GM23338 (cell line): Measurements from ENCODE around the gene LRRC37A2. TPM values are rescaled to one million over a fixed set of nuclear protein-coding genes. Genes with fewer than 3 reads are reported as not detected.
A peak's percentile ranks its signal among the peaks of the same experiment; 100 is the strongest.
"Not testable (repeated sequence)": the region's sequence is repeated elsewhere in the genome, so short reads cannot be mapped to it uniquely, and the experiment has no call there.

Experiments used
- ATAC-seq: fragments of 200-7000 bp; cut with Tn5 transposase; 3 replicates; pipeline ENCODE4 v1.9.1; 2020
- DNase-seq: peaks from one replicate; pipeline ENCODE4 v3.0.0-alpha.2; 2015; ENCODE audit warnings: low spot score
- H2AFZ ChIP-seq: fragments of 200-600 bp; sonication (generic); 2 replicates; pipeline ENCODE4 v1.8.0; 2016; ENCODE audit warnings: antibody characterized with exemption, mild to moderate bottlenecking, moderate library complexity
- H3F3A ChIP-seq: fragments of 200-600 bp; sonication (generic); replicated peaks from 2 replicates; pipeline ENCODE4 v1.8.0; 2017; ENCODE audit warnings: antibody characterized with exemption, mixed run types, low read depth
- H3K27ac ChIP-seq: fragments of 200-600 bp; sonication (generic); 2 replicates; pipeline ENCODE4 v1.6.1; 2016; ENCODE audit warnings: low read depth
- H3K27me3 ChIP-seq: fragments of 200-600 bp; sonication (generic); 2 replicates; pipeline ENCODE4 v1.8.0; 2016; ENCODE audit warnings: mild to moderate bottlenecking, mixed run types, moderate library complexity; ENCODE audit not compliant: insufficient read depth
- H3K36me3 ChIP-seq: fragments of 200-600 bp; sonication (generic); 2 replicates; pipeline ENCODE4 v1.8.0; 2016; ENCODE audit warnings: mild to moderate bottlenecking; ENCODE audit not compliant: insufficient read depth
- H3K4me1 ChIP-seq: fragments of 200-600 bp; sonication (generic); 2 replicates; pipeline ENCODE4 v1.8.0; 2016; ENCODE audit warnings: mild to moderate bottlenecking, moderate library complexity; ENCODE audit not compliant: insufficient read depth
- H3K4me2 ChIP-seq: fragments of 200-600 bp; sonication (generic); 2 replicates; pipeline ENCODE4 v1.7.1; 2017; ENCODE audit warnings: mixed run types
- H3K4me3 ChIP-seq: fragments of 200-600 bp; sonication (generic); 2 replicates; pipeline ENCODE4 v1.6.1; 2016; ENCODE audit warnings: mixed run types
- H3K79me2 ChIP-seq: fragments of 200-600 bp; sonication (generic); replicated peaks from 2 replicates; pipeline ENCODE4 v1.8.0; 2017; ENCODE audit warnings: mild to moderate bottlenecking; ENCODE audit not compliant: insufficient read depth
- H3K9me2 ChIP-seq: fragments of 200-600 bp; sonication (generic); 2 replicates; pipeline ENCODE4 v1.8.0; 2017; ENCODE audit not compliant: insufficient read depth
- H4K20me1 ChIP-seq: fragments of 200-600 bp; sonication (generic); replicated peaks from 2 replicates; pipeline ENCODE4 v1.8.0; 2017; ENCODE audit warnings: mild to moderate bottlenecking; ENCODE audit not compliant: insufficient read depth
- H3K27ac Mint-ChIP-seq: 2 replicates; pipeline ENCODE4 v1.8.0; 2020; ENCODE audit warnings: inconsistent platforms, mild to moderate bottlenecking, moderate library complexity, mixed read lengths
- H3K27me3 Mint-ChIP-seq: 3 replicates; pipeline ENCODE4 v1.8.0; 2022; ENCODE audit warnings: low read depth, mild to moderate bottlenecking, moderate library complexity, mixed read lengths, inconsistent platforms; ENCODE audit not compliant: insufficient read depth, poor library complexity
- H3K36me3 Mint-ChIP-seq: 3 replicates; pipeline ENCODE4 v1.8.0; 2021; ENCODE audit warnings: low read depth, mild to moderate bottlenecking, inconsistent platforms, moderate library complexity, mixed read lengths
- H3K4me1 Mint-ChIP-seq: 3 replicates; pipeline ENCODE4 v1.8.0; 2020; ENCODE audit warnings: mild to moderate bottlenecking, inconsistent platforms, mixed read lengths
- H3K4me3 Mint-ChIP-seq: 3 replicates; pipeline ENCODE4 v1.8.0; 2021; ENCODE audit warnings: moderate library complexity, mild to moderate bottlenecking, inconsistent platforms, mixed read lengths
- H3K9me3 Mint-ChIP-seq: 3 replicates; pipeline ENCODE4 v1.8.0; 2020; ENCODE audit warnings: moderate library complexity, mild to moderate bottlenecking, inconsistent platforms, mixed read lengths
- polyA plus RNA-seq: library from polyadenylated mRNA; unstranded; fragments of >200 nt; fragmentation: Nextera tagmentation; extraction: Ambion mirVana; gene quantifications from 2 replicates; pipeline ENCODE4 v1.2.1, GENCODE V29; 2016
- small RNA-seq: library from RNA; depleted of rRNA; stranded (forward); fragments of <200 nt; gene quantifications from one replicate; pipeline ENCODE3, GENCODE V24; 2014; ENCODE audit warnings: low replicate concordance
- total RNA-seq: library from RNA; depleted of rRNA; stranded (reverse); fragments of >200 nt; shearing (Covaris generic); gene quantifications from 2 replicates; pipeline ENCODE4 v1.2.3, GENCODE V29; 2014; rRNA removed

Gene LRRC37A2
- total and polyA plus RNA-seq, 2 experiments from 2014 or later = 14.6 to 16.1 TPM

DNA sequence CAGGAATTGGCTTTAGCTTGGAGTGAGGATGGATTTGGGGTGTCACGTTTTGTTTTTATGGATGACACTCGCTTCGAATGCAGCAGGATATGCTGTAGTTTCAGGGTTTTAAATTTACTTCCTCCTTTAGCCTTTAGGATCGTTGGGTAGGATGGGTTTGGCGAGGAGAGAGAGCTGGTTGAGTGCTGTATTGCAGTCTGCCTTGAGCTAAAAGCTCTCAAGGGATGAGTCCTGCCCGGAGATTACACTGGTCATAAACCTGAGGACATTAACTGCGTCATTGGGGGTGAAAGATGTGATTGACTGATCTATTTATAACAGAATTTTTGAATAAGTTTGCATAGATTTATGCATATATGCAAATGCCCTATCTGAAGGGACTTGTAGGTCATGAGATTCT is 79.1 kb downstream of the LRRC37A2 start:
- not testable (repeated sequence) for H3K9me3 Mint-ChIP-seq, H2AFZ ChIP-seq, H3K4me1 Mint-ChIP-seq, H3K27me3 ChIP-seq, H3K36me3 ChIP-seq, H3K9me2 ChIP-seq, DNase-seq, H3F3A ChIP-seq, H3K27ac Mint-ChIP-seq, H3K27ac ChIP-seq, H3K36me3 Mint-ChIP-seq, H3K4me3 ChIP-seq, H4K20me1 ChIP-seq, H3K27me3 Mint-ChIP-seq, H3K4me2 ChIP-seq, H3K4me1 ChIP-seq, H3K4me3 Mint-ChIP-seq, H3K79me2 ChIP-seq
- peak; percentile 49 for ATAC-seq

DNA sequence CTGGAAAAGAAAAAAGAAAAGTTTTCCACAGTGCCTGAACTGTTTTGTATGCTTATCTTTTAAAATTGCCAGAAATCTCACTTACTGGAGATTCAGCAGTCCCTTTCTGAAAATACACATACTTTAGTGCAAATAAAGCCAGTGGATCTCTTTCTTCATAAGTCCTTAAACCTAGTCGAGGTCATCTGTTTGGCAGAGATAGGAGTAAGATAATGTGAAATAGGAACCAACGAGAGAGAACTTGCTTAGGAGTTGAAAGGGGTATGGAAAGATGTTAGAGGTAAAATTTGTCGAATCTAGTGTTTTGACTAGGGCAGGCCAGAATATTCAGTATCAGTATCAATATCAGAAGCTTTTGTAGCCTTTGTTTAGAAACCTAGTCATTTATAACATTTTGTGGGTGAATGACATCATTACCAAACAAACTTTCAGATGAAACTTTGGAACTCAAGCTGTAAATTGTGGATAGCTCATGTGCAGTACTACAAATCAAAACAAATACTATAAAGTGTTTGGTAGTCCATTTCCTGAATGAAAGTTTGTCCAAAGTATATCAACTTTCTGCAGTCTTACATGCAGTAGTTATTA is 86.2 kb downstream of the LRRC37A2 start:
- H3K27me3 ChIP-seq, H3K4me3 Mint-ChIP-seq, H3F3A ChIP-seq, H3K79me2 ChIP-seq, H3K36me3 ChIP-seq, H3K4me2 ChIP-seq, H4K20me1 ChIP-seq, H2AFZ ChIP-seq, H3K9me2 ChIP-seq, H3K4me3 ChIP-seq, H3K27ac ChIP-seq, H3K27me3 Mint-ChIP-seq, H3K4me1 Mint-ChIP-seq, H3K4me1 ChIP-seq, H3K9me3 Mint-ChIP-seq, H3K36me3 Mint-ChIP-seq, ATAC-seq, H3K27ac Mint-ChIP-seq, DNase-seq: not testable (repeated sequence)

DNA sequence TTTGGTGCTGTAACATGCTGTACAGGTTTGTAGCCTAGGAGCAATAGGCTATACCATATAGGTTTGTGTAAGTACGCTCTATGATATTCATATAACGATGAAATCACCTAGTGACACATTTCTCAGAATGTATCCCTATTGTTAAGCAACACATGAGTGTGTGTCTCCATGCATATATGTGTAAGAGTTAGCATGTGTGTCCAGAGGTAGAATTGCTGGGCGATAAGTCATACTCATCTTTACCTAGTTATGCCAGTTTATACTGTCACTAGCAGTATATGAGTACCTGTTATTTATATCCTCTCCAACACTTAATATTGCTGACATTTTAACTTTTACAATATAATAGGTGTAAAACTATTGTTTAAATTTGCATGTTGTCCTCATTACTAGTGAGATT is 88.5 kb downstream of the LRRC37A2 start:
- not testable (repeated sequence) for H3K9me2 ChIP-seq, H3K27me3 Mint-ChIP-seq, H3K27ac ChIP-seq, H3F3A ChIP-seq, H3K9me3 Mint-ChIP-seq, DNase-seq, H3K36me3 ChIP-seq, ATAC-seq, H4K20me1 ChIP-seq, H2AFZ ChIP-seq, H3K79me2 ChIP-seq, H3K27ac Mint-ChIP-seq, H3K4me3 ChIP-seq, H3K4me2 ChIP-seq, H3K36me3 Mint-ChIP-seq, H3K4me3 Mint-ChIP-seq, H3K4me1 ChIP-seq, H3K27me3 ChIP-seq, H3K4me1 Mint-ChIP-seq

DNA sequence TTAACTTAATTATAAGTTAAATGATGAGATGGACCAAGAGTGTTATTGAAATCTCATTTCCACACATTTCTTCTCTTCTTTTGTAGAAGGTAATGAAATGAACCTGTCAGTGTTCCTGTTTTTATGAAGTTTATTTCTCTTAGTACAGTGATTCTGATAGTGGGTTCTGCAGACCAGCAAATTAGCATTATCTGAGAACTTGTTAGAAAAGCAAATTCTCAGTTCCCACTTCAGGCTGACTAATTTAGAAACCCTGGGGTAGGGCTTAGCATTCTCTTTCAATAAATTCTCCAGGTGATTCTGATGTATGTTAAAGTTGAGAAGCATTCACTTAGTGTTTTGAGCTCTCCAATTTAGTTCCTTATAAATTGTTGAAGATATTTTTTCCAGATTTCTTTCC is 90.9 kb downstream of the LRRC37A2 start:
- H2AFZ ChIP-seq, H3K9me2 ChIP-seq, H3K9me3 Mint-ChIP-seq, H3F3A ChIP-seq, H3K27ac Mint-ChIP-seq, H3K27ac ChIP-seq, H3K27me3 ChIP-seq, ATAC-seq, H3K4me2 ChIP-seq, H3K36me3 Mint-ChIP-seq, H3K79me2 ChIP-seq, H3K4me1 ChIP-seq, H3K4me3 Mint-ChIP-seq, H3K36me3 ChIP-seq, H3K4me3 ChIP-seq, H3K4me1 Mint-ChIP-seq, H4K20me1 ChIP-seq, H3K27me3 Mint-ChIP-seq, DNase-seq: not testable (repeated sequence)

Small RNAs within 50 kb of the gene (small RNA-seq; reads per million reads assigned to genes)
- not detected for gene RN7SL199P

Other genes starting within 250 kb of the LRRC37A2 start
- 4.2 and 4.7 TPM in 2 replicates for gene LRRC37A, start 217.3 kb upstream of the LRRC37A2 start, total RNA-seq
- 1.9 and 2.6 TPM in 2 replicates for gene LRRC37A, start 217.3 kb upstream of the LRRC37A2 start, polyA plus RNA-seq
- 11.7 and 18.8 TPM in 2 replicates for gene ARL17B, start 150.7 kb upstream of the LRRC37A2 start, total RNA-seq
- 31.8 and 39.3 TPM in 2 replicates for gene ARL17B, start 150.7 kb upstream of the LRRC37A2 start, polyA plus RNA-seq
- gene ARL17A, start 67.2 kb downstream of the LRRC37A2 start, total RNA-seq = 24.4 and 47.1 TPM in 2 replicates
- 21.0 and 23.6 TPM in 2 replicates for gene ARL17A, start 67.2 kb downstream of the LRRC37A2 start, polyA plus RNA-seq
- 23.8 and 26.5 TPM in 2 replicates for gene NSF, start 78.2 kb downstream of the LRRC37A2 start, total RNA-seq
- 9.5 and 12.5 TPM in 2 replicates for gene NSF, start 78.2 kb downstream of the LRRC37A2 start, polyA plus RNA-seq